ENCODE data around the gene MAP3K9.
"Not testable (repeated sequence)": the region's sequence is repeated elsewhere in the genome, so short reads cannot be mapped to it uniquely, and the experiment has no call there.

The MAP3K9 gene

DNA sequence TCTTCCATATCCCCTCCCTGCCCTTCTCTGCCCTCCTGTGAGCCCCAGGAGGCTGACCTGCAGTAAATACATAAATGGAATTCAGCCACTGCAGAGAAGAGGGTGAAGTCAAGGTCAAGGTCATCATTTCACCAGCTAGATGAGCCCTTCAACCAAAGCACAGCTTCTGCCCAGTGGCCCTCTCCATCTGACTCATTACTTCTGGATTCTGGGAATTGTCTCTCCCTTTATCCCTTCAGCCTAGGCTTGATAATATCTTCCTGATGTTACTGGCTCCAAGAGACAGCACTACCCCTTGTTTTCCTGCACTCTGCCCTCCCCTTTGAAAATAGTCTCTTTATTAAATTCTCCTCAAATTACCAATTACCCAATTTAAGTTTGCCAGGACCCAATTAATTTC, 103.1 kb downstream of the MAP3K9 start:
- no peak for DNase-seq (ENCODE audit: low read depth)
- TF ChIP-seq, protein P1, sequence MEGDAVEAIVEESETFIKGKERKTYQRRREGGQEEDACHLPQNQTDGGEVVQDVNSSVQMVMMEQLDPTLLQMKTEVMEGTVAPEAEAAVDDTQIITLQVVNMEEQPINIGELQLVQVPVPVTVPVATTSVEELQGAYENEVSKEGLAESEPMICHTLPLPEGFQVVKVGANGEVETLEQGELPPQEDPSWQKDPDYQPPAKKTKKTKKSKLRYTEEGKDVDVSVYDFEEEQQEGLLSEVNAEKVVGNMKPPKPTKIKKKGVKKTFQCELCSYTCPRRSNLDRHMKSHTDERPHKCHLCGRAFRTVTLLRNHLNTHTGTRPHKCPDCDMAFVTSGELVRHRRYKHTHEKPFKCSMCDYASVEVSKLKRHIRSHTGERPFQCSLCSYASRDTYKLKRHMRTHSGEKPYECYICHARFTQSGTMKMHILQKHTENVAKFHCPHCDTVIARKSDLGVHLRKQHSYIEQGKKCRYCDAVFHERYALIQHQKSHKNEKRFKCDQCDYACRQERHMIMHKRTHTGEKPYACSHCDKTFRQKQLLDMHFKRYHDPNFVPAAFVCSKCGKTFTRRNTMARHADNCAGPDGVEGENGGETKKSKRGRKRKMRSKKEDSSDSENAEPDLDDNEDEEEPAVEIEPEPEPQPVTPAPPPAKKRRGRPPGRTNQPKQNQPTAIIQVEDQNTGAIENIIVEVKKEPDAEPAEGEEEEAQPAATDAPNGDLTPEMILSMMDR (conservative IDR thresholded peaks at IDR 0.05; ENCODE audit: control insufficient read depth, insufficient read depth, low read depth, low read length): no peak
- no peak overlapping the region for H3K4me3 ChIP-seq (ENCODE audit: control insufficient read depth, low read depth, low read length)

DNA sequence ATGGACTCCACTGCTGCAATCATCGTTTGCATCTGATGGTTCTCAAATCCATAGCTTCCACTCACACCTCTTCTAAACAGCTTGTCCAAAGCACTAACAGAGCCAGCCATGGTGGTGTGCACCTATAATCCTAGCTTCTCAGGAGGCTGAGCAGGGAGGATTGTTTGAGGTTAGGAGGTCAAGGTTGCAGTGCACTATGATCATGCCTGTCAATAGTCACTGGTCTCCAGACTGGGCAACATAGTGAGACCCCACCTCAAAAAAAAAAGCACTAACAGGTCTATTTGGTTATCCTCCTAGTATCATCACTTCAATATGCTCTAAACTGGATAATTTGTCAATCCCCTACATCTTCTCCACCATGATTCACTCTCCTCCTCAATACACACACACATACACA, 104.4 kb downstream of the MAP3K9 start:
- no peak for DNase-seq (ENCODE audit: low read depth)
- TF ChIP-seq, protein P1 (conservative IDR thresholded peaks at IDR 0.05; ENCODE audit: control insufficient read depth, insufficient read depth, low read depth, low read length): no peak
- no peak overlapping the region for H3K4me3 ChIP-seq (ENCODE audit: control insufficient read depth, low read depth, low read length)

DNA sequence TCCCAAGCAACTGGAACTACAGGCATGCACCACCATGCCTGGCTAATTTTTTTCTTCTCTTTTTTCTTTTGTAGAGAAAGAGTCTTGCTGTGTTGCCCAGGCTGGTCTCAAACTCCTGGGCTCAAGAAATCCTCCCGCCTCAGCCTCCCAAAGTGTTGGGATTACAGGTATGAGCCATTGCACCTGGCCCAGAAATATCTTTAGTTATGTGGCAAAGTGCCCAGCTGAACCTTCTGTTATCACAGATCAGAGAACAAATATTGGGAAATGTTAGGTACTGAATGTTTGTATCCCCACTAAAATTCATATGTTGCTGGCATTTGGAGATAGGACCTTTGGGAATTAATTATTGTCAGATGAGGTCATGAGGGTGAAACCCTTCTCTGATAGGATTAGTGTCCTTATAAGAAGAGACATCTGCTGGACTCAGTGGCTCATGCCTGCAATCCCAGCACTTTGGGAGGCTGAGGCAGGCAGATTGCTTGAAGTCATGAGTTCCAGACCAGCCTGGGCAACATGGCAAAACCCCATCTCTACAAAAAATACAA, 105.6 kb downstream of the MAP3K9 start:
- not testable (repeated sequence) for DNase-seq (ENCODE audit: low read depth); H3K4me3 ChIP-seq (ENCODE audit: control insufficient read depth, low read depth, low read length)

DNA sequence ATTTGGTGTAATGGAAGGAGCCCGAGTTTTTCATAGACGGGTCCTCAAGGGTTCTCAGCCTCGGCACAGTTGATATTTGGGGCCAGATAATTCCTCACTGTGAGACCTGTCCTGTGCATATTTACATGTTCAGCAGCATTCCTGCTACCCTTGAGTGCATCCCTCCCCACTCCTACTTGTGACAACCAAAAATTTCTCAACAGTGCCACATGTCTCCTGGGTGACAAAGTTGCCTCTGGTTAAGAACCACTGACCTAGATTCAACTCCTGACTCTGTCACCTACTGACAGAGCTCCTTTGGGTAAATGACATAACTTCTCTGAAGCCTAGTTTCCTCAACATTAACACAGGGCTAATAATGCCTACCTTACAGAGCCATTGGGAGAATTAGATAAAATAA, 107.2 kb downstream of the MAP3K9 start:
- TF ChIP-seq, protein P1 (conservative IDR thresholded peaks at IDR 0.05; ENCODE audit: control insufficient read depth, insufficient read depth, low read depth, low read length): no peak
- no peak overlapping the region for H3K4me3 ChIP-seq (ENCODE audit: control insufficient read depth, low read depth, low read length)
- no peak for DNase-seq (ENCODE audit: low read depth)

DNA sequence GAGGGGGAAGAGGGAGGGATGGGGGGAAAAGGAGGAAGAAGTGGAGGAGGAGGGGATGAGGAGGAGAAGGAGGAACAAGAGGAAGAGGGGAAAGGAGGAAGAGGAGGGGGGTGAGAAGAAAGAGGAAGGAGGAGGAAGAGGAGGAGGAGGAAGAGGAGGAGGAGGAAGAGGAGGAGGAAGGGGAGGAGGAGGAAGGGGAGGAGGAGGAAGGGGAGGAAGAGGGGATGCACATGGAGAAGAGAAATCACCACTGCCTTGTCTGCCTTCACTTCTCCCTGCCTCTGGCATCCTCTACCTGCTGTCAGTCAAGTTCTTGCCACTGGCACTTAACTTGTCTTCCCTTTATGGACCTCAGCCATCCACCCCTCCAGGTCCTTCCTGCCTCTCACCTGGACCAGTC, 107.7 kb downstream of the MAP3K9 start:
- no peak overlapping the region for H3K4me3 ChIP-seq (ENCODE audit: control insufficient read depth, low read depth, low read length)
- no peak for DNase-seq (ENCODE audit: low read depth)
- TF ChIP-seq, protein P1 (conservative IDR thresholded peaks at IDR 0.05; ENCODE audit: control insufficient read depth, insufficient read depth, low read depth, low read length): no peak

DNA sequence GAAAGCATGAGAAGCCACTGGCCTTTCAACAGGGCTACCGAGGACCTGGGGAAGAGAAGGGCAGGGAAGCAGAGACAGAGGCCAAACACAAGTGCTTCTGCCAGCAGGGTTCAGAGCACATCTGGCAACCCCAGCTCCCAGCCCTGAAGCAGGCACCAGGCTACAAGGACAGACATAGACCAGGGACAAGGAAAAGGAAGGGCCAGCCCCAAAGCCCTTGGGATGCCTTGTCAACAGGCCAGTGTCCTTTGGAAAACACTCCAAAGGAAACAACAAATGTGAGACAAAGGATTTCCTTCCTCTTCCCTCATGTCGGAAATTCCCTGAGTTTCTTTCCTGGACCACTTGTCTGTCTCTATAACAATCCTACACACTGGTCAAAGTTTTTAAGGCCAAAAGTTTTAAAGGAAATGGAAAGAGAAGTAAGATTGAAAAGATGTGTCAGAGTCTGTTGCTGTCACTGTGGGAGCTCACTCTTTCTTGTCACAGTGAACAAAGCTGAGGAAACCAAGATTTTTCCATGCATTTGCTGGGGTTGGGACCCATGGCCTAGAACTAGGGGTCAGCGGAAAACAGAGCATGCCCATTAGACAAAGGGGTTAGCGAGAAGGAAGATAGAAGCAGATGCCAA, 108.2 kb downstream of the MAP3K9 start:
- DNase-seq (ENCODE audit: low read depth): no peak
- TF ChIP-seq, protein P1 (conservative IDR thresholded peaks at IDR 0.05; ENCODE audit: control insufficient read depth, insufficient read depth, low read depth, low read length): no peak
- no peak overlapping the region for H3K4me3 ChIP-seq (ENCODE audit: control insufficient read depth, low read depth, low read length)

DNA sequence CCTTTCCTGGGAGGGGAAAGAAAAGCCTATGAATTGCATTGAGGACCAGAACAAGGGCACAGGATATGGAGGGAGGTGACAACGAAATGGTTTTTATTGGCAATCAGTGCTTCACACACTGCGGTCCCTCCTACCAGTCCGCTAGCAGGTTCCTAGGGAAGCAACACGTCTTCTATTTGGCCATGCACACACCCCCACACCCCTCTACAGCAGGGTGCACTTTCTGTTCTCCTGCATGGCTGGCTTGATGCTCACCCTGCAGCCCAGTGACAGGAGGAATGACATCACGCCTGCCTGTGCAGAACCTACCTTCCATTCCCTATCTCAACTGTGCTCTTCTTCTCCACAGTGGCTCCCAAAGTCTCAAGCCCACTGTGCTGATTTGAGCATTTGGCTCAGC, 109.7 kb downstream of the MAP3K9 start:
- TF ChIP-seq, protein P1 (conservative IDR thresholded peaks at IDR 0.05; ENCODE audit: control insufficient read depth, insufficient read depth, low read depth, low read length): no peak

More for the DNA sequence above, 109.7 kb downstream of the MAP3K9 start:
- H3K4me3 ChIP-seq (ENCODE audit: control insufficient read depth, low read depth, low read length): no peak overlapping the region
- no peak for DNase-seq (ENCODE audit: low read depth)

Data from fibroblast of mammary gland (primary cell).